ENCODE results near the gene ATP5PB.

- TF ChIP-seq, protein P1, sequence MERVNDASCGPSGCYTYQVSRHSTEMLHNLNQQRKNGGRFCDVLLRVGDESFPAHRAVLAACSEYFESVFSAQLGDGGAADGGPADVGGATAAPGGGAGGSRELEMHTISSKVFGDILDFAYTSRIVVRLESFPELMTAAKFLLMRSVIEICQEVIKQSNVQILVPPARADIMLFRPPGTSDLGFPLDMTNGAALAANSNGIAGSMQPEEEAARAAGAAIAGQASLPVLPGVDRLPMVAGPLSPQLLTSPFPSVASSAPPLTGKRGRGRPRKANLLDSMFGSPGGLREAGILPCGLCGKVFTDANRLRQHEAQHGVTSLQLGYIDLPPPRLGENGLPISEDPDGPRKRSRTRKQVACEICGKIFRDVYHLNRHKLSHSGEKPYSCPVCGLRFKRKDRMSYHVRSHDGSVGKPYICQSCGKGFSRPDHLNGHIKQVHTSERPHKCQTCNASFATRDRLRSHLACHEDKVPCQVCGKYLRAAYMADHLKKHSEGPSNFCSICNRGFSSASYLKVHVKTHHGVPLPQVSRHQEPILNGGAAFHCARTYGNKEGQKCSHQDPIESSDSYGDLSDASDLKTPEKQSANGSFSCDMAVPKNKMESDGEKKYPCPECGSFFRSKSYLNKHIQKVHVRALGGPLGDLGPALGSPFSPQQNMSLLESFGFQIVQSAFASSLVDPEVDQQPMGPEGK (CRISPR knock-in tag; IDR thresholded peaks at IDR 0.05; ENCODE audit: borderline replicate concordance) = no peak
- TF ChIP-seq GLIS3 (CRISPR knock-in tag; IDR thresholded peaks at IDR 0.05) (no peak), TCF4 (CRISPR knock-in tag; IDR thresholded peaks at IDR 0.05; ENCODE audit: borderline replicate concordance) (no peak), ZNF8 (CRISPR knock-in tag; IDR thresholded peaks at IDR 0.05) (no peak), CSRNP3 (CRISPR knock-in tag; IDR thresholded peaks at IDR 0.05) (no peak)
These were observed 35.2 kb downstream of the ATP5PB start for GRCh38 chr1:111484391-111485026.
